ENCODE data around the gene MKRN2OS.
"Not testable (repeated sequence)": the region's sequence is repeated elsewhere in the genome, so short reads cannot be mapped to it uniquely, and the experiment has no call there.

The MKRN2OS gene

GRCh38 chr3:12561397-12561796, 16.1 kb upstream of the MKRN2OS start:
- DNase-seq (ENCODE audit: low spot score), result no peak

DNA sequence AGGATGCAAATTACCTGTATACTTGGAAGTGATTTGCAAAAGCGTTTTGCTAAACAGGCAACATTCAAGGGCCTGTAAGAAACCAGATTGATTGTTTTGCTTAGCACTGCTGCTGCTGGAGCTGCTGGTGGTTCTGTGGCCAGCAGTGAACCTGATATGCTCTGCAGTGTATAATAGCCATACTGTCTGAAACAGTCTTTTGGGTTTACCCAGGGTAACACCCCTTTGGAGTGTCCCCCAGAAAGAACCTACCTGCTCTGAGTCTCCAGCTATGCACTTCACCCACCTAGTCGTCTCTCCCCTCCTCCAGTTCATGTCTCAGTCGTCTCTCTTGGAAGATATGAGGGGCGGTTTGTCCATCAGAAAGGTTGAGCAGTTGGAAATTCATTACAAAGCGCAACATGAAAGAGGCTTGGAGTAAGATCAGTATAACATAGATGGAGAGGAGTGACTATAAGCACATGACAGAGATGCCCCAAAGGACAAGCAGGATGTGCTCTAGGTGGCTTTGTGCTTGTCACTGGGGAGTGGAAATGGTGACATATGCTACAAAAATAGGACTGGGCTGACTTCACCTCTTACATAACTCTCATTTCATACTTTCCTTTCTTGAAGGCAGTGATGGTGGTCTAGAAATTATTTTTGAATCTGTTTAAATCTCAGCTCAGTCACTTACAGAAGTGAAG, 15.3 kb upstream of the MKRN2OS start:
- DNase-seq (ENCODE audit: low spot score), result no peak

DNA sequence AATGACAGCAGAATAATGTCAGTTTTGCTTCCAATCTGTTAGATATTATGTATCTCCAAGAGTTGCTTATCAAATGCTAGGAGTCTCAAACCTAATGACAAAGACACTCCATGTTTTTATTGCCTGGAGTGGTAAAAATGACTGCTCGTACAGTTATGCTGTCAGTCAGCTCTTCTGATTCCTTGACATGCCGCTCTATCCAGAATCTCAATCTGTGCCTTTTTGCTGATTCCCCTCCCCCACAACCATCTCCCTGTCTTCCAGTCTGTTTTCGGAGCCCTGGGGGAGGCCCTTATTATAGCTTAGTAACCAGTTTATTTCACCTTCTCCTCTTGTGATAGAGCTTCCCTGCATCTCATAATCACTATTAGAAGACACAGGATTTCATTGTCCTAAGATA, 14.2 kb upstream of the MKRN2OS start:
- DNase-seq (ENCODE audit: low spot score), result no peak

GRCh38 chr3:12558706-12559105, 13.4 kb upstream of the MKRN2OS start:
- no peak for DNase-seq (ENCODE audit: low spot score)

DNA sequence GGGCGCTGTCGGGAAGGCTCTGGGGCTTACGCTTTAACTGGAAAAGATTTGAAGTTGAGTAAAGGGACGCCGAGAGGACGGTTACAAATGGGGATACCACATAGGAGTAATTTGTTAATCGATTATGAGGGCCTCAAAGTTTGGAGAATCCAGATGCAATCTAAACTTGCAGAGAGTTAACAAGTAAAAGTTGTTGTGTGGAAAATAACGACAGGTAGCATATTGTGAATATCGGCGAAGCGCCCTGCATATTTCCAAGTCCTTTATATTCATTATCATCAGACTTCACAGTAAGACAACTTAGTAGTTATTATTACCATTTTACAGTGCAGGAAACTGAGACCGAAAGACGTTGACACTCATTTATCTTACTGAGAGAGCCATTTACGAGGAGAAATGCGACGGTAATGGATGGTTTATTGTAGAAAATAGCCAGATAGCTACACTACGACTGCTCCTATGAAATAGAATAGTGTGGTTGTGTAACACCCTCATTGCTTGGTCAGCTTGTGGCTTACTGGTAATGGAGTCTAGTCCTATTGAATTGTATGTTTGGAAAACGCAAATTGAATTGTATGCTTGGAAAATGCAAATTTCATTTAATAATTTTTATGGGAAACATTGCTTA, 12.3 kb upstream of the MKRN2OS start:
- DNase-seq (ENCODE audit: low spot score), result peak; percentile 18

- peak; percentile 89 for DNase-seq (ENCODE audit: low spot score)
Measured at GRCh38 chr3:12556690-12557472, 11.6 kb upstream of the MKRN2OS start, which contains the start of gene MKRN2. MKRN2 (plus strand) TSS chr3:12557087; CDS start chr3:12557151, 64 bp downstream.

GRCh38 chr3:12556314-12556689, 11.0 kb upstream of the MKRN2OS start:
- no peak for DNase-seq (ENCODE audit: low spot score)

DNA sequence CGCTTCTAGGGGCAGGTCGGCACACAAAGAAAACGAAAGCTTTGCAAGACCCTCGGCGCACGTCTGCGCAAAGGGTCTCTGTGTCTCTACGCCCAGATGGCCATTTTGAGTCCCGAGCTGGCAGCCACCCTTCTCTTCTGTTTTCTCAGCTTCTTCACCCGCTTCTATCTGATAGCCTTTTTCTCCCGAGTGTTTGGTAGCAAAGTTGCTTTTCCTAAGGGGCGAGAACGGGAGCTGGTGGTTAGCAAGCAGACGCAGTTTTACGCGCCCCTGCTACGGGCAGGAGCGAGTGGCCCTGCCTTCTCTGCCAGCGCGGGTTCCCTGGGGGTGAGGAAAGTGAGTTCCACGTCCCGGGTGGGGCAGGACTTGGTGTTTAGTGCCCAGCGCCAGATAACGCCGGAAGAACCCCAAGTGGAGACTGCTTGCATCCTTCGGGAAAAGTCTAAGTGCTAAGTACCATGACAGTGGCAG, 8.7 kb upstream of the MKRN2OS start:
- DNase-seq (ENCODE audit: low spot score), result peak; percentile 52

GRCh38 chr3:12549971-12550760, 4.9 kb upstream of the MKRN2OS start:
- no peak for DNase-seq (ENCODE audit: low spot score)

- DNase-seq (ENCODE audit: low spot score), result no peak
Measured at GRCh38 chr3:12544652-12545472, 437 bp downstream of the MKRN2OS start.

DNA sequence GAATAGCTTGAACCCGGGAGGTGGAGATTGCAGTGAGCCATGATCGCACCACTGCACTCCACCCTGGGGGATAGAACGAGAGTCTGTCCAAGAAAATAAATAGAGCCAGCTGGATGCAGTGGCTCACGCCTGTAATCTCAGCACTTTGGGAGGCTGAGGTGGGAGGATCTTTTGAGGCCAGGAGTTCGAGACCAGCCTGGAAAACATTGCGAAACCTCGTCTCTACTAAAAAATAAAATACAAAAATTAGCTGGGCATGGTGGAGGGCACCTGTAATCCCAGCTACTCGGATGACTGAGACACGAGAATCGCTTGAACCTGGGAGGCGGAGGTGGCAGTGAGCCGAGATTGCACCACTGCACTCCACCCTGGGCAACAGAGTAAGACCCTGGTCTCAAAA, 1.8 kb downstream of the MKRN2OS start:
- not testable (repeated sequence) for DNase-seq (ENCODE audit: low spot score)

- DNase-seq (ENCODE audit: low spot score), result no peak
Measured at GRCh38 chr3:12541625-12542024, 3.7 kb downstream of the MKRN2OS start.

GRCh38 chr3:12536423-12536822, 8.9 kb downstream of the MKRN2OS start:
- no peak for DNase-seq (ENCODE audit: low spot score)

GRCh38 chr3:12532182-12532581, 13.1 kb downstream of the MKRN2OS start:
- DNase-seq (ENCODE audit: low spot score), result no peak

GRCh38 chr3:12527757-12528143, 17.5 kb downstream of the MKRN2OS start:
- no peak for DNase-seq (ENCODE audit: low spot score)

- no peak for DNase-seq (ENCODE audit: low spot score)
Measured at GRCh38 chr3:12522721-12523120, 22.6 kb downstream of the MKRN2OS start.

DNA sequence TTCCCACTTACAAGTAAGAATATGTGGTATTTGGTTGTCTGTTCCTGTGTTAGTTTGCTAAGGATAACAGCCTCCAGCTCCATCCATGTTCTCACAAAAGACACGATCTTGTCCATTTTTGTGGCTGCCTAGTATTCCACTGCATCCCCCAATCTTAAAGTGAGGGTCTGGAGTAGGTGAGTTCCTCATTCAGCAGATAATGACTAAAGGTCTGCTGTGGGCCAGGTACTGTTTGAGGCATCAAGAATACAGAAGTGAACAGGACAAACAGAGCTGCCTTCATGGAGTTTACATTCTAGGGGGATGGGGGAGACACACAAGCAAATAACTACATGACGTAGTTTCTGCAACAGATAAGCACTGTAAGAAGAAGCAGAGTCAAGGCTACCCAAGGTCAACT, 24.3 kb downstream of the MKRN2OS start:
- no peak for DNase-seq (ENCODE audit: low spot score)

GRCh38 chr3:12518261-12519028, 26.9 kb downstream of the MKRN2OS start:
- no peak for DNase-seq (ENCODE audit: low spot score)

- DNase-seq (ENCODE audit: low spot score), result no peak
Measured at GRCh38 chr3:12516873-12517272, 28.4 kb downstream of the MKRN2OS start.

DNA sequence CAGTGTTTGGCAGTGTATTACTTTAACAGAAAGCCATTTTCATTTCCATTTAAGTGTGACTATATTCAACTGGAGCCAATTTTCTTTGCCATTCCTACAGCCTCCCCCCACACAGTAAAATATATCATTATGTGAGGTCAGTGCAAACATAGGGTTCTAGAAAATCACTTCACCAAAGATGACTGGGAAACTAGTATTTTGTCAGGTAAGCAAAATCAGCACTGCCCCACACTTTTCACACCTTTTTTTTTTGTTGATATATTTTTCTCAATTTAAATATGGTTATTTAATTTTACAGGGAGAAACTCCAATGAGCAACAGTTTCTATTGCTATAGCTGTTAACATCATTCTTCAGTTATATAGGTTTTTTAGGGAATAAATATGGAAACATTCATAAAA, 29.7 kb downstream of the MKRN2OS start:
- no peak for DNase-seq (ENCODE audit: low spot score)

Measured in hematopoietic multipotent progenitor cell treated with erythropoietin and hydrocortisone succinate and interleukin-3 and kit ligand, for 15 days (in vitro differentiated cells).